GM12892 (cell line): Measurements from ENCODE around the gene TRIM4.
"Not testable (repeated sequence)": the region's sequence is repeated elsewhere in the genome, so short reads cannot be mapped to it uniquely, and the experiment has no call there.

Source experiments
- DNase-seq: peaks from one replicate; pipeline ENCODE4 v3.0.0; 2011; ENCODE audit not compliant: insufficient read length
- FAIRE-seq: peaks from 2 replicates; lab custom pipeline; 2011; peaks lifted over from hg19 to GRCh38; lab: Jason Lieb, UNC
- POLR2A ChIP-seq: IDR thresholded peaks from 2 replicates; pipeline ENCODE4 v1.6.1; 2011; ENCODE audit warnings: low read depth, low read length, control low read depth
- POLR2AphosphoS5 ChIP-seq: IDR thresholded peaks from 2 replicates; pipeline ENCODE4 v1.6.1; 2011; ENCODE audit warnings: low read depth, low read length, control low read depth
- TAF1 ChIP-seq: IDR thresholded peaks from 2 replicates; pipeline ENCODE4 v1.6.1; 2011; ENCODE audit warnings: low read depth, mild to moderate bottlenecking, control low read depth, low read length, borderline replicate concordance

The TRIM4 gene

DNA sequence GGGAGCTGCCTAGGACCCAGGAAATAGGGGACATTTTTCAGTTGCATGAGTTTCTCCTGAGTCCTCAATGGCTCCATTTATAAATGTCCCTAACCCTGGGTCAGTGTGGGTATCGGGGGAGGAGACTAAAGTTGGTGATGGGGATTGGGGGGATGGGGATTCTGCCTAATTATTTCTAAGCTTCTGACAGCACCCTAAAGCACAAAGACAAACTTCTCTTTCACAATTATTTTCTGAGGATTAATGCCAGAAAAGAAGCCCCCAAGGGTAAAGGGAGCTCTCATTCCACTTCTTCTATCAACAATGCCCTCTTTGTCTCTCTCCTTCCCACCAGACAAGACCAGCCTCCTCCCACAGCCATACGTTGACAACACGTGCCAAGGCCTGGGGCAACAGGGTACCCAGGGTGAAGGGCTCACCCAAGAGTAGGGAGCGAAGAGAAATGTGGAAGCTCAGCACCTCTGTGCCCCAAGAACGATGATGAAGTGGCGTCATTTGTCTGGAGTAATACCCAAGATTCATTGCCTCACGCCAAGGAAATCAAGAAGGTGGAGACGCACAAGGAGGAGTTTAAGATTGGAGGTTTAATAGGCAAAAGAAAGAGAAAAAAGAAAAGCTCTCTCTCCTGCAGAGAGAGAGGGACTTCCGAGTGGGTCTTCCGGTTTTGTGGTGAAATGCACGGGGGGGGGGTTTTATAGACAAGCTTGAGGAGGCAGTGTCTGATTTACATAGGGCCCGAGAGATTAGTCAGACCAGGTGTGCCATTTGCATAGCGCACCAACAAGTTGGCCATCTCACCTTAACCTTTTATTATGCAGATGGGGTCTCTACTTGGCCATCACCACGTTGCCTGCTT lies 24.5 kb upstream of the TRIM4 start:
- DNase-seq (no peak), FAIRE-seq (no peak)
- TF ChIP-seq POLR2A: no peak
- no peak for TF ChIP-seq POLR2AphosphoS5
- TF ChIP-seq TAF1: no peak

DNA sequence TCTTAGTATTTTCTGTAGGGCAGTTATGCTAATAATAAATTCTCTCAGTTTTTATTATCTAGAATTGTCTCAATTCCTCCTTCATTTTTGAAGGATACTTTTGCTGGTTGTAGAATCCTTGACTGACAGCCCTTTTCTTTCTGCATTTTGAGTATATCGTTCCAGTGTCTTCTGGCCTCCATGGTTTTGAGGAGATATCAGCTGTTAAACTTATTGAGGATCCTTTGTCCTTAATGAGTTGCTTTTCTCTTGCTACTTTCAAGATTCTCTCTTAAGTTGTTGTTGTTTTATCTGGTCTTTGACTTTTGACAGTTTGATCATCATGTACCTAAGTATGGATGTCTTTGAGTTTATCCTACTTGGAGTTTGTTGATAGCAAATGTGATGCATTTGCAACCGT lies 19.0 kb upstream of the TRIM4 start:
- TF ChIP-seq POLR2A (no peak), POLR2AphosphoS5 (no peak), TAF1 (no peak)
- no peak for DNase-seq
- FAIRE-seq: no peak

- FAIRE-seq, DNase-seq: not testable (repeated sequence)
Measured at GRCh38 chr7:99935009-99935408, 15.7 kb upstream of the TRIM4 start.

DNA sequence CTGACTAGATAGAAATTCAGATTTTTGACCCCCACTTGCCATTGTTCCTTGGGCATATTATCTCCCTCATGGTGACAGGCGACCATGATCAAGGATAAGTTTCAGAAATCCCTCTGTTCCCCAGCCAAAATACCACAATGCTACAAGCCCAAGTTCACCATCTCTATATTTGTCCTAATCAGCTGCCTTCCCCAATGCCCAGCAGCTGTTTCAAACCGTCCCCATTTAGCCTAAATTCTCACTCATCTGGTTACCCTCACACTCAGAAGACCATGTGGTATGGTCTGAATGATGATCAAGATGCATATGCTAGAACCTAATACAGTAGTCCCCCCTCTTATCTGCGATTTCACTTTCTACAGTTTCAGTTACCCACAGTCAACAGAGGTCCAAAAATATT lies 11.0 kb upstream of the TRIM4 start:
- no peak for TF ChIP-seq POLR2AphosphoS5
- no peak for FAIRE-seq

GRCh38 chr7:99929730-99930053 lies 10.4 kb upstream of the TRIM4 start:
- TF ChIP-seq POLR2AphosphoS5 (no peak), TAF1 (no peak), POLR2A (no peak)
- FAIRE-seq (no peak), DNase-seq (no peak)

More for the DNA sequence above, 11.0 kb upstream of the TRIM4 start:
- no peak for DNase-seq

GRCh38 chr7:99928994-99929729 lies 9.8 kb upstream of the TRIM4 start, which contains the start of gene GJC3:
Gene GJC3, minus strand, starts transcription at chr7:99929620. Its CDS starts 0 bp downstream, at chr7:99929620.
- no peak for FAIRE-seq
- no peak for DNase-seq
- TF ChIP-seq POLR2A (no peak), TAF1 (no peak), POLR2AphosphoS5 (no peak)

DNA sequence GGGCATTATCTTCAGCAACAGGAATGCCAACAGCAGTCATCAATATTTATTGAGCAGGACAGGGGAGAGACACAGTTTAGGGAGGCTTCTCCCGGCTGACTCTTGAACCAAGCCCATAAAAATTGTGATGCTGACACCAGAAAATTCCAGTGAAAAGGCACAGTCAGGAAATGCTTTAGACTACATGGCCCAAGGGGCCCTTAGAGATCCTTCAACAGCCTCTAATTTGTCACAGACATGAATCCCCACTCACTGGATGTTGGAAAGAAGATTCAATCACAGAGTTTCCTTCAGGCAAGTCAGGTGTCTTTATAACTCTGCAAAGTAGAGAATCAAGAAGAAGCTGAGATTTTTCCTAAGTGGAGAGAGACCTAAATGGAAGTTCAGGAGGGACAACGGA lies 8.9 kb upstream of the TRIM4 start:
- TF ChIP-seq POLR2AphosphoS5 (no peak), TAF1 (no peak), POLR2A (no peak)
- no peak for FAIRE-seq

GRCh38 chr7:99927536-99927935 lies 8.2 kb upstream of the TRIM4 start:
- DNase-seq (no peak), FAIRE-seq (no peak)
- no peak for TF ChIP-seq POLR2A
- no peak for TF ChIP-seq TAF1
- TF ChIP-seq POLR2AphosphoS5: no peak

More for the DNA sequence above, 8.9 kb upstream of the TRIM4 start:
- DNase-seq: no peak

DNA sequence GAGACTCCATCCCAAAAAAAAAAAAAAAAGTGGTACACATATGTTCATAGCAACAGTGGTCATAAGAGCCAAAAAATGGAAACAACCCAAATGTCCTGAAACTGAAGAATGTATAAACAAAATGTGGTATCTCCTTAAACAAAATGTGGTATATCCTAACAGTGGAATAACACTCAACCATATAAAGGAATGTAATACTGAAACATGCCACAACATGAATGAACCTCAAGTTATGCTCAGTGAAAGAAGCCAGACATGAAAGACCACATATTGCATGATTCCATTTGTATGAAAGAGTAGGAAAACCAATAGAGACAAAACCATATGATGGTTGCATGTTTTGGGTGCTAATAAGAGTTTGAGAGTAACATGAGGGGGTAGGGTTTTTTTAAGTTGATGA lies 7.0 kb upstream of the TRIM4 start:
- DNase-seq: no peak
- no peak for FAIRE-seq
- TF ChIP-seq TAF1 (no peak), POLR2AphosphoS5 (no peak), POLR2A (no peak)

GRCh38 chr7:99923200-99923599 lies 3.9 kb upstream of the TRIM4 start:
- TF ChIP-seq TAF1 (no peak), POLR2A (no peak), POLR2AphosphoS5 (no peak)

DNA sequence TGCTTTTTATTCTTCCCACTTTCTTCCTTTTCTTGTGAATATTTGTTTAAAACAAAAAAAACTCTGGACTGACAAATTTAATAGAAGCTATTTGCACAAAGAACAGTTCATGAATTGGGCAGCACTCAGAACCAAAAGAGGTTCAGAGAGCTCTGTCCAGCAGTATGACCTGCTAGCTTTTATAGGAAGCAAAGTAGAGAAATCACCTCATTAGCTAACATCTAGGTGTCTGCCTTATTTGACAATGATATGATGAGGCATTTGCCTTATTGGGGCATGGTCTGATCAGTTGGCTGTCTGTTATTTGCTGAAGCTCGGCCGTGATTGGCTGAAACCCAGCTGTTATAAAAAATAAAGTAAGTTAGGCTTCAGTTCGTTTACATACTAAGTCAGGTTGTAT lies 819 bp upstream of the TRIM4 start:
- no peak for FAIRE-seq
- no peak for TF ChIP-seq POLR2AphosphoS5
- no peak for TF ChIP-seq TAF1
- no peak for TF ChIP-seq POLR2A
- no peak for DNase-seq

More at GRCh38 chr7:99923200-99923599, 3.9 kb upstream of the TRIM4 start:
- no peak for DNase-seq
- FAIRE-seq: no peak

- DNase-seq (no peak), FAIRE-seq (no peak)
- TF ChIP-seq POLR2AphosphoS5: no peak
- TF ChIP-seq TAF1: no peak
Measured at GRCh38 chr7:99919814-99920112, 433 bp upstream of the TRIM4 start.

DNA sequence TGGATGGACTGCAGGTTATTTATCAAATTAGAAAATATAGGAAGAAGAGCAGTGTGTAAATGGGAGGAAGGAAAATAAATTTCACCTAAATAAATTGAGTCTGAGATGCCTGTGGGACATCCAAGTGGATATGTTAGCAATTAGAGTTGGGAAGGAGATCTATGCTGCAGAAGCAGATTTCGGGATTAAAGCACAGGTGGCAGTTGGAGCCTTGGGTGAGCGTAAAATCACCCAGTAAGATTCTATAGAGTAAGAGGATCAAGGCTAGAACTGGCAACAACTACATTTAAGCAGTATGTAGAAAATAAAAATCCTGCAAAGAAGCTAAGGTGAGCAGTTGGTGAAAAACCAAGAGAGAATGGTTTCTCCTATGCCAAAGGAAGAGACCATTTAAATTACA lies 8.4 kb downstream of the TRIM4 start:
- no peak for TF ChIP-seq TAF1
- no peak for TF ChIP-seq POLR2A
- no peak for TF ChIP-seq POLR2AphosphoS5
- DNase-seq: no peak
- no peak for FAIRE-seq
